Central memory CD8-positive, alpha-beta T cell (primary cell): Measurements from ENCODE around the gene CARMIL1.
"Not testable (repeated sequence)": the region's sequence is repeated elsewhere in the genome, so short reads cannot be mapped to it uniquely, and the experiment has no call there.

Experiments used
- ATAC-seq: fragments of 150-1000 bp; cut with Tn5 transposase; replicated peaks from 2 replicates; pipeline ENCODE4 v1.10.0; 2022; ENCODE audit warnings: mild to moderate bottlenecking, moderate FRiP score, moderate number of reproducible peaks; ENCODE audit not compliant: poor library complexity, severe bottlenecking; ENCODE audit errors: extremely low read depth
- DNase-seq, 2 donors: peaks; one replicate each; pipeline ENCODE4 v3.0.0; 2021; ENCODE audit warnings: low spot score in 2 of 2
- H3K27ac Mint-ChIP-seq: one replicate; pipeline ENCODE4 v1.8.0; 2022; ENCODE audit warnings: low read depth, mild to moderate bottlenecking, moderate library complexity, mixed read lengths
- H3K27me3 Mint-ChIP-seq: one replicate; pipeline ENCODE4 v1.8.0; 2022; ENCODE audit warnings: mixed read lengths
- H3K36me3 Mint-ChIP-seq: one replicate; pipeline ENCODE4 v1.8.0; 2022; ENCODE audit warnings: mild to moderate bottlenecking, moderate library complexity, mixed read lengths; ENCODE audit not compliant: insufficient read depth
- H3K4me1 Mint-ChIP-seq: one replicate; pipeline ENCODE4 v1.8.0; 2022; ENCODE audit warnings: mixed read lengths
- H3K4me3 Mint-ChIP-seq: one replicate; pipeline ENCODE4 v1.8.0; 2022; ENCODE audit warnings: mild to moderate bottlenecking, moderate library complexity, mixed read lengths
- H3K9me3 Mint-ChIP-seq: one replicate; pipeline ENCODE4 v1.8.0; 2022; ENCODE audit warnings: mixed read lengths

The CARMIL1 gene

DNA sequence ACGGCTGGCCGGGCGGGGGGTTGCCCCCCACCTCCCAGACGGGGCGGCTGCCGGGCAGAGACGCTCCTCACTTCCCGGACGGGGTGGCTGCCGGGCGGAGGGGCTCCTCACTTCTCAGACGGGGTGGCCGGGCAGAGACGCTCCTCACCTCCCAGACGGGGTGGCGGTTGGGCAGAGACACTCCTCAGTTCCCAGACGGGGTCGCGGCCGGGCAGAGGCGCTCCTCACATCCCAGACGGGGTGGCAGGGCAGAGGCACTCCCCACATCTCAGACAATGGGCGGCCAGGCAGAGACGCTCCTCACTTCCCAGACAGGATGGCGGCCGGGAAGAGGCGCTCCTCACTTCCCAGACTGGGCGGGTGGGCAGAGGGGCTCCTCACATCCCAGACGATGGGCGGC is 306.9 kb downstream of the CARMIL1 start:
- ATAC-seq = not testable (repeated sequence)

DNA sequence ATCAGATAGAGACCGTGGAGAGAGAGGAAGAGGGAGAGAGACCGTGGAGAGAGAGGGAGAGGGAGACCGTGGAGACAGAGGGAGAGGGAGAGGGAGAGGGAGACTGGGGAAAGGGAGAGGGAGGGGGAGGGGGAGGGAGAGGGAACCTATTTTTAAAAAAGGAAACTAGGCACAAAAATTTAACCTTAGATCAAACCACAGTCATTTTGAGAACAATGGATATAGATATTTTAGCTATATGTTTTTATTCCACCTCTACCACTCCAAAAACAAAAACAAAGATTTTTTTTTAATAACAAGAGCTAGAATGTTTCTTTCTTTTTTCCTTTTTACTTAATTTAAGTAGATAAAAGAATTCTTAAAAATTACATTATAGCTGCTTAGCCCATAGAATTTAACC is 307.8 kb downstream of the CARMIL1 start:
- Mint-ChIP-seq H3K27me3 (no peaks in the 10 kb centered on the region), H3K9me3 (no peaks in the 10 kb centered on the region), H3K36me3 (no peaks in the 10 kb centered on the region), H3K4me3 (no peak overlapping the region), H3K4me1 (no peaks in the 10 kb centered on the region), H3K27ac (no peak overlapping the region)
- no peak for ATAC-seq
- no peak for DNase-seq

More for the DNA sequence above, 306.9 kb downstream of the CARMIL1 start:
- not testable (repeated sequence) for H3K9me3 Mint-ChIP-seq, H3K36me3 Mint-ChIP-seq, H3K4me3 Mint-ChIP-seq, H3K4me1 Mint-ChIP-seq, H3K27me3 Mint-ChIP-seq, H3K27ac Mint-ChIP-seq, DNase-seq

DNA sequence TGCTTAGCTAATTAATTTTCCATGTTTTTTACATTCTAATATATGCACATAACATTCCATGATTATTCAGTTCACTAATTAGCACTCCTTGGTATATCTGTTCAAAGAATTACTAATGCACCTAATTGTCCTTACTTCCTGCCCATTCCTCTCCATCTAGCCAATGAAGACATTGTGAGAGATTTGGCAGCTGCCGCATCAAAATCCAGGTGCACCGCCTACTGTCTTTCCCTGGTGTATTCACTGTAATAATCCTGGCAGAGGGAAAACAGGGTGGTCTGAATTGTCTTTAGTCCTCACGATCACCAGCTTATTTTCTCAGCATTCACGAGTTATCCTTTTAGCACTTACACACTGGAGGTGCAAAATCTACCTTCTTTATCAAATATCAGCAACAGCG is 311.8 kb downstream of the CARMIL1 start:
- no peaks in the 10 kb centered on the region for H3K4me1 Mint-ChIP-seq
- no peak overlapping the region for H3K27ac Mint-ChIP-seq
- ATAC-seq = no peak
- DNase-seq = no peak
- no peaks in the 10 kb centered on the region for H3K27me3 Mint-ChIP-seq
- no peak overlapping the region for H3K4me3 Mint-ChIP-seq
- H3K36me3 Mint-ChIP-seq = no peaks in the 10 kb centered on the region
- H3K9me3 Mint-ChIP-seq = no peaks in the 10 kb centered on the region

DNA sequence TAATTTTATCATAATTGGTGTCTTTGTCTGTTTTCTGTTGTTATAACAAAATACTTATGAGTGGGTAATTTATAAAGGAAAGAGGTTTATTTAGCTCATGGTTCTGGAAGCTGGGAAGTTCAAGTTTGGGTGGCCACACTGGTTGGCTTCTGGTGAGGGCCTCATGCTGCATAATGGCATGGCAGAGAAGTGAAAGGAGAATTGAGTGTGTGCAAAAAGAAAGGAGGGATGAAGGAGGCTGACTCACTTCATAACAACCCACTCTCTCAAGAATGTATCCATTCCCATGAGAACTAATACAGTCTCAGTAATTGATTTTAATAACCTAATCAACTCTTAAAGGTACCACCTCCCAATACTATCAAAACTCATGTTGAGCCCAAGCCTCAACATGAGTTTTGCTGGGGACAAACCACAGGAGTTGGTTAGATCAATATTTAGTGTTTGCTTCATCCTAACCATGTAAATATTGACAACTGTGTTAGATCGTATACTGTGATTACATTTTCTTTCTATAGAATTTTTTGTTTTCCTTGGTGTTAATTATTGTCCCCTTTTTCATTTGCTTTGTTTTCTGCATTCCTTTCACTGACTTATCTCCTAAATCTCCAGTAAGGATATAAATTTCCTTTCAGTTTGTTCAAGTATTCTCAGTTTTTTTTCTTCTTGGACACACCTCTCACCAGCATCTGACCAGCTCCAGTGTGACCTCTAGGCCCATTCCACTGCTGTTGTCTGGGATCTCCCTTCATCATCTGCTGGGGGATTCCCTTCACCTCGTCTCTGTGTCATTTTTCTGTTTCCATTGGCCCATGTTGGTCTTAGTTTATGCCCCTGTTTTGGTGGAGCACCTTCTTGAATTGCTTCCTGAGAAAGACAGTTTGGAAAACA is 318.0 kb downstream of the CARMIL1 start:
- H3K36me3 Mint-ChIP-seq = peaks cover 4% of the 10 kb centered on the region
- no peak for ATAC-seq
- no peak for DNase-seq
- no peak overlapping the region for H3K4me3 Mint-ChIP-seq
- H3K27me3 Mint-ChIP-seq = no peaks in the 10 kb centered on the region
- no peak overlapping the region for H3K27ac Mint-ChIP-seq
- no peaks in the 10 kb centered on the region for H3K4me1 Mint-ChIP-seq
- no peaks in the 10 kb centered on the region for H3K9me3 Mint-ChIP-seq

- H3K36me3 Mint-ChIP-seq = peaks cover 4% of the 10 kb centered on the region
Measured at GRCh38 chr6:25599516-25600085, 320.4 kb downstream of the CARMIL1 start.

DNA sequence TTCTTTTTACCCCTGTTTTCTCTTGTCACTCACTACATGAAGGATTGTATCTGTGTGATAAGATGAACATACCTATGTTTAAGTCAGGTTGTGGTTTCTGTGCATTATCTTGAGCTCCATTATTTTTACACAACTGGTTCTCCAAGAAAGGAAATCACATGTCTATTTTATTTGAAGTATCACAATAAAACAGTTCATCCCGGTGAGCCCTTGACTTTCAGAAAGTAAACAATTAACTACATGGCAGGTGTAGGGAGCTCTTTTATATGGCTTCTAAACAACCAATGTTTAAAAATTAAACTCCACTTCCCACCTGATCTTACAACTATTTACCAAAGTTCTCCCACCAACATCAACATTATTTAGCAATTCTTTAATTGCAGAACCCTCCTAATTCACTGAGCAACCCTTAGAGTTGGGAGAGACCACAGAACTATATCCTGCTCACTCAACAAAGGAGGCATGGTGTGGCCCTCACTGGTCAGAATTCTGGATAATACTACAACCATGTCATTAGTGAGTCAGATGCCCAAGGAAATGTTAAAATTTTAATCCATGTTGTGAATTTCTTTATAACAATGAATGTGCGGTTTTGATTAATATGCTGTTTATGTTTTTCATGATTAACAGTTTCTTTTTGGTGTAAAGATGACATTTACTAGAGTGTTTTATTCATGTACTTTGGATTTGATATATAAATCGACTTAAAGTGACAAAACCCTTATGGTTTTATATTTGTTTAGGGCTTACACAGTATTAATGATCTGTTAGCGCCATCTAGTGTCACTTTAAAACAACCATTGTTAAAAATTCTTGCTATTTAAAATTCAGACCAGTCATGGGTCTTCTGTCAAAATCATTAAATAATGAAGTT is 322.9 kb downstream of the CARMIL1 start:
- no peaks in the 10 kb centered on the region for H3K9me3 Mint-ChIP-seq
- no peak overlapping the region for H3K27ac Mint-ChIP-seq
- H3K27me3 Mint-ChIP-seq = no peaks in the 10 kb centered on the region
- no peak for DNase-seq
- ATAC-seq = no peak
- no peaks in the 10 kb centered on the region for H3K4me1 Mint-ChIP-seq
- peaks cover 2% of the 10 kb centered on the region for H3K36me3 Mint-ChIP-seq
- no peak overlapping the region for H3K4me3 Mint-ChIP-seq

More at GRCh38 chr6:25599516-25600085, 320.4 kb downstream of the CARMIL1 start:
- ATAC-seq (no peak), DNase-seq (no peak)
- Mint-ChIP-seq H3K4me3 (no peak overlapping the region), H3K9me3 (no peaks in the 10 kb centered on the region), H3K27me3 (no peaks in the 10 kb centered on the region), H3K4me1 (no peaks in the 10 kb centered on the region), H3K27ac (no peak overlapping the region)

DNA sequence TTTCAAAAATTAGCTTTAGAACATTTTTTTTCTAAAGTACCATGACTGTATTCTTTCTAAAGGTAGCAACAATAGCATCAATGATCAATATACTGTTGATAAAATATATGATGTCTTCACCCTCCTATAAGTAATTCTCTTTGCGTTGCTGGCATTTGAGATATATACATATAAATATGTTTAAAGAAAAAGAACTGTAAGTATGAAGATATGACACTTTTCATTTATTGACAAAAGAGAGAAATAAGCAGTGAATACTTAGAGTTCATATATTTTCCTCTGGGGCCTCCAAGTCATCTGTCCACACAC is 323.5 kb downstream of the CARMIL1 start:
- DNase-seq (no peak), ATAC-seq (no peak)
- Mint-ChIP-seq H3K4me1 (no peaks in the 10 kb centered on the region), H3K9me3 (no peaks in the 10 kb centered on the region), H3K27ac (no peak overlapping the region), H3K36me3 (peaks cover 2% of the 10 kb centered on the region), H3K4me3 (no peak overlapping the region), H3K27me3 (no peaks in the 10 kb centered on the region)

DNA sequence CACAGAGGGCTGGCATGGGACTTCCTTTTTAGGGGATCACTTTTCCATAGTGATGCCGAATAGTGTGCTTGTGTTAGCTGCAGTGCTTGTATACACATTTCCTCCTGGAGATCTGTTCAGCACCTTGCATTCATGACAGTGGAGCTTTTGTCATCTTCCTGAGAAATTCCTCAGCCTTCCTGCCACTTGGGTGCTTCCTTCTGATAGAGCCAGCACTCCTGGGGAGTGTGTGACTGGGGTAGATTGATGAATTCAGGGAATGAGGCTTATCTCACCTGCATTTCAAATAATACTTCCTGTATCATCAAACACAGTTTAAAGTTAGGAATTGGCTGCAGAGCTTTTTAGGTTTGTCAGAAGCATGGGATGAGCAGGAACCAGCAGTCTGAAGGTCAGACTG is 324.1 kb downstream of the CARMIL1 start:
- Mint-ChIP-seq H3K27me3 (no peaks in the 10 kb centered on the region), H3K9me3 (no peaks in the 10 kb centered on the region), H3K4me3 (no peak overlapping the region), H3K4me1 (no peaks in the 10 kb centered on the region), H3K36me3 (peaks cover 2% of the 10 kb centered on the region), H3K27ac (no peak overlapping the region)
- ATAC-seq = no peak
- no peak for DNase-seq

DNA sequence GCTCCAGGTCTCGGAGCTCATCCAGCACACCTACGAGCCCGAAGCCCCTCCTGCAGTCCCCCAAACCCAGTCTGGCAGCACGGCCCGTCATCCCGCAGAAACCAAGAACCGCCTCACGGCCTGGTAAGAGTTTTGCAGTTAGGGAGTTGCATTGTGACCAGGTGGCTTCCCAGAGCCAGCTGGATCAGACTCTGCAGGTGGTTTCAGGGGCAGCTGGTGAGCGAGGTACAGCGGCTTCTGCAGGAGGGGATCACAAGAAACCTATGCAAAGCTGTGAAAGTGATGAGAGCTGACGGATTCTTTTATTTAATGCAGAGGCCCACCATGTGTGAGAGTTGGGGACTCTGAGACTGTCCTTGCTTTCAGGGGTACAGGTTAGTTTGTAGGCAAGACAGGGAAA is 327.0 kb downstream of the CARMIL1 start:
- H3K27me3 Mint-ChIP-seq = no peaks in the 10 kb centered on the region
- H3K4me1 Mint-ChIP-seq = no peaks in the 10 kb centered on the region
- H3K4me3 Mint-ChIP-seq = no peak overlapping the region
- ATAC-seq (no peak), DNase-seq (no peak)
- H3K9me3 Mint-ChIP-seq = no peaks in the 10 kb centered on the region
- peaks cover 4% of the 10 kb centered on the region for H3K36me3 Mint-ChIP-seq
- no peak overlapping the region for H3K27ac Mint-ChIP-seq

DNA sequence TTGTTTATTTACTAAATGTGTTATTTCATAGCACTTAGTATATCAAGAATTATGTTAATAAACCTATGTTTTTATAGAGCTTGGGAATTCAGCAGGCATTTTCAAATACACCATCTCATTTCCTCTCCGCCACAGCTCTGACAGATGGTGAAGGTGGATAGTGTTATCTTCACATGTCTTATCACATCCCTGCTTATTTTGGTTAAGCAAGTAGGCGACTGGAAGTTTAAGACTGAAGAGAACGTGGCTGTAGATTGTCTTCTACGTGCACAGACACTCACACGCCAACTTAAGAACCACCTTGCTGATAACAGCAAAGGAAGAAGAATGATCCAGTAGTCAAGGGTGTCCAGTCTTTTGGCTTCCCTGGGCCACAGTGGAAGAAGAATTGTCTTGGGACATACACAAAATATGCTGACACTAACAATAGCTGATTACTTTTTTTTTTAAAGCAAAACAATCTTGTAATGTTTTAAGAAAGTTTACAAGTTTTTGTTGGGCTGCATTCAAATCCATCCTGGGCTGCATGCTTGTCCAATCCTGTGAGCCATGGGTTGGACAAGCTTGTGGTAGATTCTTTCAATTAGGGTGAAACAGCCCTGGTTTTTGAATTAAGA is 329.5 kb downstream of the CARMIL1 start:
- Mint-ChIP-seq H3K9me3 (no peaks in the 10 kb centered on the region), H3K4me3 (no peak overlapping the region), H3K4me1 (no peaks in the 10 kb centered on the region), H3K27ac (no peak overlapping the region), H3K36me3 (peaks cover 1% of the 10 kb centered on the region), H3K27me3 (no peaks in the 10 kb centered on the region)
- DNase-seq = no peak
- ATAC-seq = no peak

- no peak overlapping the region for H3K27ac Mint-ChIP-seq
- H3K36me3 Mint-ChIP-seq = peaks cover 1% of the 10 kb centered on the region
- no peaks in the 10 kb centered on the region for H3K27me3 Mint-ChIP-seq
- ATAC-seq (no peak), DNase-seq (no peak)
- H3K4me3 Mint-ChIP-seq = no peak overlapping the region
- no peaks in the 10 kb centered on the region for H3K9me3 Mint-ChIP-seq
- no peaks in the 10 kb centered on the region for H3K4me1 Mint-ChIP-seq
Measured at GRCh38 chr6:25612666-25613065, 333.5 kb downstream of the CARMIL1 start.

- Mint-ChIP-seq H3K9me3 (no peaks in the 10 kb centered on the region), H3K4me1 (no peaks in the 10 kb centered on the region), H3K27me3 (no peaks in the 10 kb centered on the region), H3K4me3 (no peak overlapping the region), H3K27ac (no peak overlapping the region), H3K36me3 (peaks cover 1% of the 10 kb centered on the region)
- ATAC-seq = no peak
- no peak for DNase-seq
Measured at GRCh38 chr6:25613415-25613814, 334.2 kb downstream of the CARMIL1 start.
